ENCODE data around the gene PRDM16.

Gene PRDM16

DNA sequence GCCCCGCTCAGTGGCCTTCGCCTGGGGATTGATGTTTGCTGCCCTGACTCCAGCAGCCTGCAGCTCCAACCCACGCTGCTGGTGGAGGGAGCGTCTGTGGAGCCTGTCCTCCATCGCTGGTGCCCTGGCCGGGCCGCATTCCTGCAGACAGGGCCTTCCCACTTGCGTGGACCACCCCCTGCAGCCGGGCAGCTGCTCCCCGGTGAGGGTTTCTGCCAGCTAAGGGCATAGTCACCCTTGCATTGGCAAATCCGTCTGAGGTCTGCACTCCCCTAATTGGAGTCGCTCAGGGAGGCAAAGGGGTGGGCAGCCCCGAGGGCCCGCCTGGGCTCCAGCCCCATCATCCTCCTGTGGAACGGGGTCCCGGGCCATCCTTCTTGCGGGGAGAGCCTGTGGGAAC is 43.5 kb downstream of the PRDM16 start:
- no peaks in the 10 kb centered on the region for H3K4me1 ChIP-seq (ENCODE audit: control insufficient read depth, insufficient read depth, low read length)
- H3K36me3 ChIP-seq (ENCODE audit: control insufficient read depth, insufficient read depth, low read length) = no peaks in the 10 kb centered on the region
- H3K27me3 ChIP-seq (ENCODE audit: control insufficient read depth, insufficient read depth, low read length) = no peaks in the 10 kb centered on the region
- H3K9me3 ChIP-seq (ENCODE audit: control insufficient read depth, insufficient read depth, low read length) = peaks cover 4% of the 10 kb centered on the region; the same call in 1 of the 2 replicates
- H3K9ac ChIP-seq (ENCODE audit: low read depth, low read length) = no peak overlapping the region
- no peak overlapping the region for H3K4me3 ChIP-seq (ENCODE audit: low read depth, low read length)
- no peak overlapping the region for H3K27ac ChIP-seq (ENCODE audit: low read depth, low read length)

DNA sequence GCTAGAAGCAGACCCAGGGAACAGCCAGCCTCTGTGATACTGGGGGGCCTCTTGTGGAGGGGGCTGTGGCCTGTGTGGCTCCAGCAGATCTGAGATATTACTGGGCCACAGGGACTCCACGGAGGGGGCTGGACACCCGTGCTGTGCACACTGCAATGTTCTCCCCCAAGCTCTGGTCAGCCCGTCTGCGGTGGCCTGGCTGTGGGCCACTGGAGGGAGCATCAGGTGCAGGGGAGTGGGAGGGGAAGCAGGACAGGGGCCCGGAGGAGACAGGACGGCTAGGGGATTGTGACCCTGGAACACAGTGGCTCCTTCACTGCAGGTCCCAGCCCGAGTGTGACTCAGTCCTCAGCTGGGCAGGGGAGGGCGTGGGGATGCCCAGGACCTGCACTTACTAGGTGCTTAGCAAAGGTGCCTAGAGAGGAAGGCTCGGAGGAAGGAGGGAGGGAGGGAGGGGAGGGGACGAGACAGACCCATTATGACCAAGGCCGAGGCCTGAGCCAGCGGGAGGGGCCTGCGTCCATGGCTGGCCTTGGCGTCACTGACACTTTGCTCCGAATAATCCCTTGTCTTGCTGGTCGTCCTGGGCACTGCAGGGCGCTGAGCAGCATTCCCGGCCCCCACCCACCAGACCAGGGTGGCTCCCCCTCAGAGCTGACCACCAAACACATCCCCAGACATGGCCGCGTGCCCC is 44.2 kb downstream of the PRDM16 start:
- H3K9ac ChIP-seq (ENCODE audit: low read depth, low read length) = no peak overlapping the region

DNA sequence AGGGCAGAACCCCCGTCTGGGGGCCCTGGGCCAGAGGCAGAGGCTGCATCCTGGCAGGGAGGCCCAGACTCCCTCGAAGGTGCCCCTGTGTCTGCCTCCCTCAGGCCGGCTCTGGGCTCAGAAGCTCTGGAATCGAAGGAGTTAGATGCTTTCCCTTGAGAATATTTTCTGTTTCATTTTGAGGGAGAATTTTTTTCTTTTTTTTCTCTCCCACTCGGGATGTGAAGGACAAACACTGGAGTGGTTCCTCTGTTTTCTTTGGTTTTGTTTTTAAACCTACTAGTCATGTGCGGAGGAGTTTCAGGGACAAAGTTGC is 44.7 kb downstream of the PRDM16 start:
- Histone ChIP-seq H3K4me3 (ENCODE audit: low read depth, low read length) (no peak overlapping the region), H3K9me3 (ENCODE audit: control insufficient read depth, insufficient read depth, low read length) (no peaks in the 10 kb centered on the region), H3K27ac (ENCODE audit: low read depth, low read length) (no peak overlapping the region), H3K9ac (ENCODE audit: low read depth, low read length) (no peak overlapping the region), H3K36me3 (ENCODE audit: control insufficient read depth, insufficient read depth, low read length) (no peaks in the 10 kb centered on the region), H3K27me3 (ENCODE audit: control insufficient read depth, insufficient read depth, low read length) (no peaks in the 10 kb centered on the region), H3K4me1 (ENCODE audit: control insufficient read depth, insufficient read depth, low read length) (no peaks in the 10 kb centered on the region)

More for the DNA sequence above, 44.2 kb downstream of the PRDM16 start:
- H3K4me3 ChIP-seq (ENCODE audit: low read depth, low read length) = no peak overlapping the region
- H3K4me1 ChIP-seq (ENCODE audit: control insufficient read depth, insufficient read depth, low read length) = no peaks in the 10 kb centered on the region
- H3K27me3 ChIP-seq (ENCODE audit: control insufficient read depth, insufficient read depth, low read length) = no peaks in the 10 kb centered on the region
- no peaks in the 10 kb centered on the region for H3K9me3 ChIP-seq (ENCODE audit: control insufficient read depth, insufficient read depth, low read length)
- H3K36me3 ChIP-seq (ENCODE audit: control insufficient read depth, insufficient read depth, low read length) = no peaks in the 10 kb centered on the region
- no peak overlapping the region for H3K27ac ChIP-seq (ENCODE audit: low read depth, low read length)

DNA sequence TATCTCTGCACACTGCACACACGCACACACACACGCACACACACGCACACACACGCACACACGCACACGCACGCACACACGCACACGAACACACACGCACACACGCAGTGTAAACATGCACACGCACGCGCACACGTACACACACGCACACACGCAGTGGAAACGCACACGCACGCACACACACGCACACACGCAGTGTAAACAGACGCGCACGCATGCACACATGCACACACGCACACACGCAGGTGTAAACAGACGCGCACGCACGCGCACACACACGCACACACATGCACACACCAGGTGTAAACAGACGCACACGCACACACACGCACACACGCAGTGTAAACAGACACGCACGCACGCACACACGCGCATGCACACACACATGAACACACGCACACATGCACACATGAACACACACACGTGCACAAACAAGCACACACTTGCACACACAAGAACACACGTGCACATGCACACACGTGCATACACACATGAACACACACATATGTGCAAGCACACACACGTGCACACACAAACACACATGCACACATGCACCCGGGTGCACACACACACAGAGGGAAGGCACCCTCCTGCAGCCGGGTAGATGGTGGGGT is 45.2 kb downstream of the PRDM16 start:
- Histone ChIP-seq H3K9ac (ENCODE audit: low read depth, low read length) (no peak overlapping the region), H3K36me3 (ENCODE audit: control insufficient read depth, insufficient read depth, low read length) (no peaks in the 10 kb centered on the region), H3K9me3 (ENCODE audit: control insufficient read depth, insufficient read depth, low read length) (no peaks in the 10 kb centered on the region), H3K4me3 (ENCODE audit: low read depth, low read length) (no peak overlapping the region), H3K27me3 (ENCODE audit: control insufficient read depth, insufficient read depth, low read length) (no peaks in the 10 kb centered on the region), H3K4me1 (ENCODE audit: control insufficient read depth, insufficient read depth, low read length) (no peaks in the 10 kb centered on the region), H3K27ac (ENCODE audit: low read depth, low read length) (no peak overlapping the region)

DNA sequence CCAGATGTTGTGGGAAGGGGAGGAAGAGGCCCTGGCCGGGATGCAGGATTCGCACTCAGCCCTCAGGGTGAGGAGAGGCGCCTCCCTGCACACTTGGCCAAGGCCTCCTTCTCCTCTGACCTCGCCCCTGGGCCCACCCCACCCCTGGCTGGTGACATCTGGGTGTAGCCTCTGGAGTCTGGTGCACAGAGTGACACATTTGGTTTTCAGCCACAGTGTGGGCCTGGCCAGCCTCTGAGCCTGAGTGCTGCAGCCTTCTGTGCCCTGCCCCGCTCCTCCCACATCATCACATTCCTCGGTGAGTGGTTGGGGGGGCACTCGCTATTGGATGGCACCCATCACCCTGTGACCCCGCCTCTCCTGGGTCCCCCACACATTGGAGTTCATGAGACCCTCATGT is 45.8 kb downstream of the PRDM16 start:
- H3K4me1 ChIP-seq (ENCODE audit: control insufficient read depth, insufficient read depth, low read length) = no peaks in the 10 kb centered on the region
- H3K27ac ChIP-seq (ENCODE audit: low read depth, low read length) = no peak overlapping the region
- no peak overlapping the region for H3K4me3 ChIP-seq (ENCODE audit: low read depth, low read length)
- H3K36me3 ChIP-seq (ENCODE audit: control insufficient read depth, insufficient read depth, low read length) = no peaks in the 10 kb centered on the region
- no peaks in the 10 kb centered on the region for H3K27me3 ChIP-seq (ENCODE audit: control insufficient read depth, insufficient read depth, low read length)
- no peak overlapping the region for H3K9ac ChIP-seq (ENCODE audit: low read depth, low read length)
- no peaks in the 10 kb centered on the region for H3K9me3 ChIP-seq (ENCODE audit: control insufficient read depth, insufficient read depth, low read length)

DNA sequence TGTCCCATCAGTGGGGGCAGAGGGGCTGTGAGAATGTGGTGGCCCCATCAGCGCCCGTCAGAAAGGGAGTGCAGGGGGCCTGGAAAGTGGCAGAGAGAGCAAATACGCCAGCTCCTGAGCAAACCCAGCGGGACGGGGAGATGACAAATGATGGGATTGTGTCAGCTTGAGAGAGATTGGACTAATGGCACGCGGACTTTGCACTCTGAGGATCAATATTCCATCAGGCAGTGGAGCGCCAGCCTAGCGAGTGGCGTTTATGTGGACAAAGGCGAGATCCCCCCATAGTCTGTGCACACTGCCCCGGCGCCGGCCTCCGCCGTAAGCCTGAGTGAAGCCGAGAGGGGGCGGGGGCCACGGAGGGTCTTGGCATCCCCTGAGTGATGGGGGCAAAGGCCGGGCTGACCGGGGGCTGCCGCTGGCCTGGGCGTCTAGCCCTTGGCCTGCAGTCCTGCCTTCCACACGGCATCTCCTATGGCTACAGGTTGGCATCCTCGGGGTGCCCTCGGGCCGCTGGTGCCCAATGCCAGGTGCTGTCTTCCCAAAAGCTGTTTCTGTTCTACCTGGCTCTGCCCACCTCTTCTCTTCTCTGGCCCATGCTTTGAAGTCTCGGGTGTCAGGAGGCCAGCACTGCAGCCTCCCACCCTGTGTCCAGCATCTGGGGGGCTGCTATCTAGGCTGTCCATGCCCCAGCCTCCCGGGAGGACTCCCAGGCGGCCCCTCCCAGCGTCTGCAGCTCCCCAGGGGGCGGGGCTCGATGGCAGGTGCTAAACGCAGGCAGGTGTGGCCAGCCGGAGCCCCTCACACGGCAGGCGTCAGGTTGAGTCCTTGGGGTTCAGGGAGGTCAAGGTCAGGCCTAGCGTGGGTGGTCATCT is 46.5 kb downstream of the PRDM16 start:
- Histone ChIP-seq H3K36me3 (ENCODE audit: control insufficient read depth, insufficient read depth, low read length) (no peaks in the 10 kb centered on the region), H3K9me3 (ENCODE audit: control insufficient read depth, insufficient read depth, low read length) (no peaks in the 10 kb centered on the region), H3K27me3 (ENCODE audit: control insufficient read depth, insufficient read depth, low read length) (no peaks in the 10 kb centered on the region), H3K27ac (ENCODE audit: low read depth, low read length) (no peak overlapping the region), H3K4me3 (ENCODE audit: low read depth, low read length) (no peak overlapping the region), H3K9ac (ENCODE audit: low read depth, low read length) (no peak overlapping the region), H3K4me1 (ENCODE audit: control insufficient read depth, insufficient read depth, low read length) (no peaks in the 10 kb centered on the region)

DNA sequence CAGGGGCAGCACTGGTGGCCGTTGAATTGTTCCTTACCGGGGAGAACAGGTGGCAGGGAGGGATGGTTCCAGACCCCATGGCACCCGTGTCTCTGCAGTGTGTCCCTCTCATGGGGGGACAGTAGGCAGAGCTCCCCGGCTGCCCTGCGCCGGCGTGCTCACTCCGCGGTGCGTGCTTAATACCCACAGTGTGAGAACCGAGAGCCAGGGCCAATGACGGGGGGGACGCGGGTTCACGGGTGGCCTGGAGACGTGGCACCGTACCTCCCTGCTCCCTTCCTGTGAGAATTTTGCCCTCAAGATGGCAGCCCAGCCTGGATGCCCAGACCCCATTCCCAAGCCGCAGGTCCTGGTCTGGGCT is 47.1 kb downstream of the PRDM16 start:
- no peaks in the 10 kb centered on the region for H3K9me3 ChIP-seq (ENCODE audit: control insufficient read depth, insufficient read depth, low read length)
- no peak overlapping the region for H3K9ac ChIP-seq (ENCODE audit: low read depth, low read length)
- H3K4me3 ChIP-seq (ENCODE audit: low read depth, low read length) = no peak overlapping the region
- no peaks in the 10 kb centered on the region for H3K4me1 ChIP-seq (ENCODE audit: control insufficient read depth, insufficient read depth, low read length)
- no peak overlapping the region for H3K27ac ChIP-seq (ENCODE audit: low read depth, low read length)
- H3K27me3 ChIP-seq (ENCODE audit: control insufficient read depth, insufficient read depth, low read length) = no peaks in the 10 kb centered on the region
- H3K36me3 ChIP-seq (ENCODE audit: control insufficient read depth, insufficient read depth, low read length) = no peaks in the 10 kb centered on the region

DNA sequence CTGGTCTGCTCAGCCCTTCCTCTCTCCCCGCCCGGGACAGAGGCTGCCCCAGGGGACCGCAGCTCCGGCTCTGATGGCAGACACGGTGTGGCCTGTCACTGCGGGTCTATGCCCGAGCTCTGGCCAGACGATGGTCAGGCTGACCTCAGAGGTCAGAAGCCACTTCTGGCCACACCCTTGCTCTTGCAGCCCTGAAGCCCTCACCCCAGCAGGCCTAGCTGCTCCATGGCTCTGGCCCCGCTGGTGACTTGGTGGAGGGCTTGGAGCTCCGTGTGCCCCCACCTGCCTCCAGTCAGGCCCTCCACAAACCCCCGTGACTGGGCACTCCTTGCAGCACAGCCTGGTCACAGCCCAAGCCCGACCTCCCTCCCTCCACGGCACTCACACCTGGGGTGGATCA is 47.6 kb downstream of the PRDM16 start:
- Histone ChIP-seq H3K9ac (ENCODE audit: low read depth, low read length) (no peak overlapping the region), H3K4me3 (ENCODE audit: low read depth, low read length) (no peak overlapping the region), H3K27me3 (ENCODE audit: control insufficient read depth, insufficient read depth, low read length) (no peaks in the 10 kb centered on the region), H3K4me1 (ENCODE audit: control insufficient read depth, insufficient read depth, low read length) (no peaks in the 10 kb centered on the region), H3K27ac (ENCODE audit: low read depth, low read length) (no peak overlapping the region), H3K9me3 (ENCODE audit: control insufficient read depth, insufficient read depth, low read length) (no peaks in the 10 kb centered on the region), H3K36me3 (ENCODE audit: control insufficient read depth, insufficient read depth, low read length) (no peaks in the 10 kb centered on the region)

DNA sequence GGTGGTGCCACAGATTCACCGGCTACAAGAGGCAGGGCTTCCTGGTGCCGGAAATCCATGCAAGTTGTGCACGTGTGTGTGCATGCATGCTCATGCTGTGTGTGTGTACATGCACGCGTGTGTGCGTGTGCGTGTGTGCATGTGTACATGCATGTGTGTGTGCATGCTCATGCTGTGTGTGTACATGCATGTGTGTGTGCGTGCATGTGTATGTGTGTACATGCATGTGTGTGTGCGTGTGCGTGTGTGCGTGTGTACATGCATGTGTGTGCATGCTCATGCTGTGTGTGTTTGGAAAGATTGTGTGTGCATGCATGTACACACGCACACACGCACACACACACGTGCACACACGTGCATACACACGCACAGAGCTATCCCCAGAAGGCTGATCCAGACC is 48.9 kb downstream of the PRDM16 start:
- H3K4me3 ChIP-seq (ENCODE audit: low read depth, low read length) = no peak overlapping the region
- H3K36me3 ChIP-seq (ENCODE audit: control insufficient read depth, insufficient read depth, low read length) = no peaks in the 10 kb centered on the region
- no peak overlapping the region for H3K27ac ChIP-seq (ENCODE audit: low read depth, low read length)
- no peak overlapping the region for H3K9ac ChIP-seq (ENCODE audit: low read depth, low read length)
- H3K27me3 ChIP-seq (ENCODE audit: control insufficient read depth, insufficient read depth, low read length) = no peaks in the 10 kb centered on the region
- no peaks in the 10 kb centered on the region for H3K4me1 ChIP-seq (ENCODE audit: control insufficient read depth, insufficient read depth, low read length)
- no peaks in the 10 kb centered on the region for H3K9me3 ChIP-seq (ENCODE audit: control insufficient read depth, insufficient read depth, low read length)

DNA sequence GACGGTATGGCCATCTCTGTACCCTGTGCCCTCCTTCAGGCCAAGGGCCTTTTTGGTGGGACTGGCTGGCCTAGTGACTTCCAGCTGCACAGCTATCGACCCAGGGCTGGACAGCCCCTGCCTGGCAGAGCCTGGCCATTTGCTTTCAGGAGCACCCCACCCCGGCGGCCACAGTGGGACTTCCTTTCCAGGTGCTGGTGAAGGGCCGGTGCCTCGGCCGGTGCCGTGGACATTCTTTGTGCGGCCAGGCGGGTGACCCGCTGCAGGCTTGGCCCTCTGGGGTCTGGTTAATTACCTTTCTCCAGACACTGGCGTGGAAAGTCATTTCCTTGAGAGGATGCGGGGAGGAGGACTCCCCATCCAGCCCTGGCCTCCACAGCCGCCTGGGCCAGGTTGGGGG is 50.1 kb downstream of the PRDM16 start:
- Histone ChIP-seq H3K9ac (ENCODE audit: low read depth, low read length) (no peak overlapping the region), H3K4me3 (ENCODE audit: low read depth, low read length) (no peak overlapping the region), H3K9me3 (ENCODE audit: control insufficient read depth, insufficient read depth, low read length) (no peaks in the 10 kb centered on the region), H3K27me3 (ENCODE audit: control insufficient read depth, insufficient read depth, low read length) (no peaks in the 10 kb centered on the region), H3K4me1 (ENCODE audit: control insufficient read depth, insufficient read depth, low read length) (no peaks in the 10 kb centered on the region), H3K27ac (ENCODE audit: low read depth, low read length) (no peak overlapping the region), H3K36me3 (ENCODE audit: control insufficient read depth, insufficient read depth, low read length) (no peaks in the 10 kb centered on the region)

DNA sequence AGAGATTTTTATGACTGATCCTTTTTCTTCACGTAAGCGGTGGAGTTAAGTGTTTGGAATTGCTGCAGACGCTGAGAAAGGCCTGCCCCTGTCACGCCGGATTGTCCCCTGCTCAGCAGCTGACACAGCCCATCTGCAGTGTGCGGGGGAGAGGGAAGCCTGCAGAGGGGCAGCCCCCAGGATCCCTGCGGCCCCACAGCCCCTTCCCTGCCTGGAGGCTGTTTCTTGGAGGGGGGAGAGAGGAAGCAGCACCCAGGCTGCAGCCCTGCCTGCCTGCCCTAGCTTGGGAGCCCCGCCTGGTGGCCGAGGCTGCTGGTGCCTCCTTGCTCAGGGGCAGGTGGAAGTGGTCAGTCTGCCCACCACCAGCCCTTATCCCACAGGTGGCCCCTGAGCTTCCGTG is 50.7 kb downstream of the PRDM16 start:
- no peaks in the 10 kb centered on the region for H3K27me3 ChIP-seq (ENCODE audit: control insufficient read depth, insufficient read depth, low read length)
- no peak overlapping the region for H3K9ac ChIP-seq (ENCODE audit: low read depth, low read length)
- no peaks in the 10 kb centered on the region for H3K36me3 ChIP-seq (ENCODE audit: control insufficient read depth, insufficient read depth, low read length)
- no peak overlapping the region for H3K27ac ChIP-seq (ENCODE audit: low read depth, low read length)
- no peak overlapping the region for H3K4me3 ChIP-seq (ENCODE audit: low read depth, low read length)
- H3K9me3 ChIP-seq (ENCODE audit: control insufficient read depth, insufficient read depth, low read length) = no peaks in the 10 kb centered on the region
- H3K4me1 ChIP-seq (ENCODE audit: control insufficient read depth, insufficient read depth, low read length) = no peaks in the 10 kb centered on the region
